Stomach (tissue), 9 donors: ENCODE measurements around the gene LYPD6B. TPM values are rescaled to one million over a fixed set of nuclear protein-coding genes. Genes with fewer than 3 reads are reported as not detected.

ENCODE experiments used
- DNase-seq, 2 donors: peaks; one replicate each; pipeline versions ENCODE4 v3.0.0 to v3.0.0-alpha.2; 2013 to 2019
- H3K27ac ChIP-seq, 5 donors: fragments of 200-600 bp in 4 of 5; sonication (generic) in 4 of 5; one replicate each; pipeline ENCODE4 v1.5.1; 2013 to 2019; ENCODE audit warnings: mild to moderate bottlenecking in 1 of 5, moderate library complexity in 1 of 5
- H3K27me3 ChIP-seq, 3 donors: fragments of 200-600 bp; sonication (generic); one replicate each; pipeline ENCODE4 v1.5.1; 2017 to 2019; ENCODE audit warnings: mixed run types in 1 of 3
- H3K36me3 ChIP-seq, 4 donors: fragments of 200-600 bp; sonication (generic); 1 replicate in 3 of 4; 2 replicates in 1 of 4; pipeline ENCODE4 v1.5.1; 2016 to 2019
- H3K4me1 ChIP-seq, 4 donors: fragments of 200-600 bp; sonication (generic); one replicate each; pipeline ENCODE4 v1.5.1; 2016 to 2019
- H3K4me3 ChIP-seq, 4 donors: fragments of 200-600 bp; sonication (generic) in 3 of 4; one replicate each; pipeline ENCODE4 v1.5.1; 2016 to 2019; ENCODE audit warnings: mild to moderate bottlenecking in 1 of 4
- H3K9me3 ChIP-seq, 4 donors: fragments of 200-600 bp; sonication (generic); one replicate each; pipeline ENCODE4 v1.5.1; 2016 to 2019
- CTCF ChIP-seq, 7 experiments: fragments of 450-650 bp in 4 of 7; fragments of 200-600 bp in 3 of 7; sonication (generic) in 3 of 7; IDR thresholded peaks; one replicate each; pipeline ENCODE4 v1.5.1; 2016 to 2019; ENCODE audit warnings: antibody characterized with exemption in 7 of 7, control low read depth in 2 of 7, mild to moderate bottlenecking in 1 of 7
- EP300 ChIP-seq: sonication (generic); formaldehyde crosslinking; IDR thresholded peaks from one replicate; pipeline ENCODE4 v1.6.1; 2017; ENCODE audit warnings: antibody characterized with exemption
- POLR2A ChIP-seq, 4 donors: fragments of 450-650 bp; IDR thresholded peaks; one replicate each; pipeline ENCODE4 v1.6.1; 2016; ENCODE audit warnings: antibody characterized with exemption in 4 of 4, control low read depth in 2 of 4, mild to moderate bottlenecking in 1 of 4, moderate library complexity in 1 of 4
- POLR2AphosphoS5 ChIP-seq, 3 donors: sonication (generic); formaldehyde crosslinking; IDR thresholded peaks; one replicate each; pipeline ENCODE4 v1.6.1; 2016; ENCODE audit warnings: antibody characterized with exemption in 3 of 3
- WGBS, 5 donors: extraction: QIAGEN DNeasy Blood & Tissue Kit in 3 of 5; methylation state at CpG; one replicate each; pipeline versions ENCODE4 v1.1.5 to v1.1.7; 2013 to 2018; 5-methylcytosine and 5-hydroxymethylcytosine counted together
- intact Hi-C: fragments of 100-400 bp; cut with DNase I; formaldehyde crosslinking; loops from one replicate; pipeline ENCODE4 v1.15.1; 2023; ENCODE audit warnings: low total_unique reads
- polyA plus RNA-seq, 3 donors: library from polyadenylated mRNA; stranded (reverse); fragments of 200-250 nt; gene quantifications; one replicate each; pipeline ENCODE4 v1.2.3, GENCODE V29; 2013
- total RNA-seq, 5 donors: library from RNA; depleted of rRNA; stranded (reverse); fragments of >200 nt; gene quantifications; one replicate each; pipeline versions ENCODE4 v1.1.0 to v1.2.3, GENCODE V29; 2014 to 2016
- donor health status: healthy with polysubstance abuse.
- donor health status: Bipolar disorder and iron deficiency.
- donor health status: healthy.

Gene LYPD6B
- total and polyA plus RNA-seq, 8 donors: 10.9 to 88.7 (median 20.5) TPM; not detected in 1

- 89 to 97% (median 91%) methylated on average over 6 of the region's 6 CpGs for WGBS, 5 donors
These were observed 15.4 kb upstream of the LYPD6B start for GRCh38 chr2:149023091-149023490.

GRCh38 chr2:149027590-149028250 is 10.8 kb upstream of the LYPD6B start:
- Histone ChIP-seq H3K9me3 (no peaks in the 10 kb centered on the region), H3K4me3 (no peak overlapping the region), H3K27ac (no peak overlapping the region), H3K27me3 (peaks cover 0 to 18% (median 0%) of the 10 kb centered on the region in 3 donors), H3K4me1 (peaks cover 0 to 16% (median 3%) of the 10 kb centered on the region in 4 donors), H3K36me3 (no peaks in the 10 kb centered on the region)
- intact Hi-C loops: no loop called here
- TF ChIP-seq POLR2AphosphoS5 (IDR thresholded peaks at IDR 0.05) (no peak), EP300 (no peak), POLR2A (IDR thresholded peaks at IDR 0.05) (no peak), CTCF (IDR thresholded peaks at IDR 0.05) (no peak)
- no peak for DNase-seq
- WGBS, 5 donors: 70 to 79% (median 74%) methylated on average over 7 of the region's 7 CpGs

More at GRCh38 chr2:149023091-149023490, 15.4 kb upstream of the LYPD6B start:
- Histone ChIP-seq H3K27ac (no peak overlapping the region), H3K4me1 (peaks cover 8 to 33% (median 12%) of the 10 kb centered on the region in 4 donors), H3K27me3 (peaks cover 0 to 6% (median 0%) of the 10 kb centered on the region in 3 donors), H3K4me3 (no peak overlapping the region), H3K36me3 (no peaks in the 10 kb centered on the region), H3K9me3 (no peaks in the 10 kb centered on the region)
- DNase-seq: no peak
- TF ChIP-seq POLR2AphosphoS5 (IDR thresholded peaks at IDR 0.05) (no peak), CTCF (IDR thresholded peaks at IDR 0.05) (no peak), POLR2A (IDR thresholded peaks at IDR 0.05) (no peak), EP300 (no peak)
- intact Hi-C loops: loop anchor here (5.0 kb wide), 1 partner anchor 539 kb away; no protein-coding TSS in a partner anchor

DNA sequence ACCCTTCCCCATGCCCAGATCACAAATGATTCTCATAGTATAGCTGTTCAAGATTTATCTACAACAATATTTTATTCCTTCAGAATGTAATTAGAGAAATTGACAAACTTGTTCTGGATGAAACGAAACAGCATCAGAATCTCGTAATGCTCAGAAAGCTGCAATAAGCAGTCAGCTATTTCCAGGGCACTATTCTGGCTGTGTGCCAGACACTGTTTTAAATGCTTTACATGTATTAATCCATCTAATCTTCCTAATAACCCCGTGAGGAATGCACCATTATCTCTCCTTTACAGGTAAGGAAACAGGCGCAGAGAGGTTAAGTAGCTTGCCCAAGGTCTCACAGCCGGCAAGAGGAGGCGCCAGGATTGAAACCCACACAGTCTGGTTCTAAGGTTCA is 10.1 kb upstream of the LYPD6B start:
- Histone ChIP-seq H3K4me3 (no peak overlapping the region), H3K9me3 (no peaks in the 10 kb centered on the region), H3K4me1 (peaks cover 0 to 18% (median 3%) of the 10 kb centered on the region in 4 donors), H3K27ac (no peak overlapping the region), H3K36me3 (no peaks in the 10 kb centered on the region), H3K27me3 (peaks cover 0 to 18% (median 0%) of the 10 kb centered on the region in 3 donors)
- WGBS, 5 donors: 63 to 80% (median 77%) methylated on average over 6 of the region's 6 CpGs
- no peak for TF ChIP-seq EP300
- no peak for TF ChIP-seq POLR2AphosphoS5 (IDR thresholded peaks at IDR 0.05)
- TF ChIP-seq POLR2A (IDR thresholded peaks at IDR 0.05): no peak
- no peak for TF ChIP-seq CTCF (IDR thresholded peaks at IDR 0.05)
- intact Hi-C loops: no loop called here
- DNase-seq: no peak

- peaks cover 0 to 23% (median 4%) of the 10 kb centered on the region in 4 donors for H3K4me1 ChIP-seq
- H3K9me3 ChIP-seq: no peaks in the 10 kb centered on the region
- no peak overlapping the region for H3K4me3 ChIP-seq
- intact Hi-C loops: no loop called here
- TF ChIP-seq EP300 (no peak), POLR2A (IDR thresholded peaks at IDR 0.05) (no peak), POLR2AphosphoS5 (IDR thresholded peaks at IDR 0.05) (no peak)
- 68 to 77% (median 74%) methylated on average over 2 of the region's 2 CpGs for WGBS, 5 donors
- DNase-seq: no peak
- no peak overlapping the region for H3K27ac ChIP-seq
- no peaks in the 10 kb centered on the region for H3K36me3 ChIP-seq
- peaks cover 0 to 18% (median 0%) of the 10 kb centered on the region in 3 donors for H3K27me3 ChIP-seq
These were observed 9.6 kb upstream of the LYPD6B start for GRCh38 chr2:149028891-149029290.
